ENCODE data around the gene SLC2A11. TPM values are rescaled to one million over a fixed set of nuclear protein-coding genes. Genes with fewer than 3 reads are reported as not detected.

The SLC2A11 gene
- polyA plus RNA-seq (45.7 and 48.6 TPM in 2 replicates), polyA minus RNA-seq (45.5 and 51.1 TPM in 2 replicates)

GRCh38 chr22:23857606-23858483 is at the start of gene SLC2A11:
Gene SLC2A11, plus strand, starts transcription at chr22:23857875. Its CDS starts 125 bp downstream, at chr22:23858000.
- Histone ChIP-seq H3K4me3 (ENCODE audit: low read length) (peak within 1 kb of the TSS; percentile 83), H3K4me2 (ENCODE audit: low read length) (peak within 1 kb of the TSS; percentile 84), H3K79me2 (replicated peaks; ENCODE audit: insufficient read depth, low read length) (peaks cover 2% of the 10 kb centered on the region), H3K9ac (ENCODE audit: low read length) (peak within 1 kb of the TSS; percentile 97), H3K27ac (ENCODE audit: low read length) (peak within 1 kb of the TSS; percentile 99), H3K9me2 (ENCODE audit: insufficient read depth, low read length) (no peaks in the 10 kb centered on the region), H3K36me3 (ENCODE audit: insufficient read depth, low read length) (no peaks in the 10 kb centered on the region), H3F3A (ENCODE audit: insufficient read depth, low read length, poor library complexity, severe bottlenecking) (no peaks in the 10 kb centered on the region), H2AFZ (ENCODE audit: low read depth, low read length) (peak within 1 kb of the TSS; percentile 89), H4K20me1 (ENCODE audit: insufficient read depth) (no peaks in the 10 kb centered on the region), H3K27me3 (ENCODE audit: insufficient read depth, low read depth, low read length) (no peaks in the 10 kb centered on the region), H3K9me3 (ENCODE audit: low read length) (no peaks in the 10 kb centered on the region)
- TF ChIP-seq MXI1 (conservative IDR thresholded peaks at IDR 0.05; ENCODE audit: poor library complexity, severe bottlenecking) (peak; percentile 69), SMC3 (conservative IDR thresholded peaks at IDR 0.05; ENCODE audit: poor library complexity) (no peak), TAF1 (IDR thresholded peaks at IDR 0.05; ENCODE audit: low read depth) (peak; percentile 86), EP300 (conservative IDR thresholded peaks at IDR 0.05; ENCODE audit: poor library complexity, severe bottlenecking) (peak; percentile 44), POLR2AphosphoS5 (IDR thresholded peaks at IDR 0.05) (peak; percentile 97), RAD21 (conservative IDR thresholded peaks at IDR 0.05) (peak; percentile 39), REST (IDR thresholded peaks at IDR 0.05; ENCODE audit: borderline replicate concordance) (peak; percentile 70), EZH2 (IDR thresholded peaks at IDR 0.05; ENCODE audit: borderline replicate concordance, insufficient read depth, low read length, poor library complexity, severe bottlenecking) (no peak), CTCF (IDR thresholded peaks at IDR 0.05; ENCODE audit: poor library complexity, severe bottlenecking) (peak; percentile 62)

- Histone ChIP-seq H3K9me2 (ENCODE audit: insufficient read depth, low read length) (no peaks in the 10 kb centered on the region), H3K27ac (ENCODE audit: low read length) (no peak overlapping the region), H3F3A (ENCODE audit: insufficient read depth, low read length, poor library complexity, severe bottlenecking) (no peaks in the 10 kb centered on the region), H3K9ac (ENCODE audit: low read length) (no peak overlapping the region), H3K4me2 (ENCODE audit: low read length) (no peak overlapping the region), H2AFZ (ENCODE audit: low read depth, low read length) (no peak overlapping the region), H3K36me3 (ENCODE audit: insufficient read depth, low read length) (peaks cover 13% of the 10 kb centered on the region), H3K4me3 (ENCODE audit: low read length) (no peak overlapping the region), H4K20me1 (ENCODE audit: insufficient read depth) (no peaks in the 10 kb centered on the region), H3K79me2 (replicated peaks; ENCODE audit: insufficient read depth, low read length) (no peaks in the 10 kb centered on the region), H3K27me3 (ENCODE audit: insufficient read depth, low read depth, low read length) (no peaks in the 10 kb centered on the region), H3K9me3 (ENCODE audit: low read length) (no peaks in the 10 kb centered on the region)
- no peak for TF ChIP-seq REST (IDR thresholded peaks at IDR 0.05; ENCODE audit: borderline replicate concordance)
- no peak for TF ChIP-seq EZH2 (IDR thresholded peaks at IDR 0.05; ENCODE audit: borderline replicate concordance, insufficient read depth, low read length, poor library complexity, severe bottlenecking)
- no peak for TF ChIP-seq SMC3 (conservative IDR thresholded peaks at IDR 0.05; ENCODE audit: poor library complexity)
- no peak for TF ChIP-seq RAD21 (conservative IDR thresholded peaks at IDR 0.05)
- no peak for TF ChIP-seq CTCF (IDR thresholded peaks at IDR 0.05; ENCODE audit: poor library complexity, severe bottlenecking)
- TF ChIP-seq POLR2AphosphoS5 (IDR thresholded peaks at IDR 0.05): no peak
- TF ChIP-seq EP300 (conservative IDR thresholded peaks at IDR 0.05; ENCODE audit: poor library complexity, severe bottlenecking): no peak
- TF ChIP-seq MXI1 (conservative IDR thresholded peaks at IDR 0.05; ENCODE audit: poor library complexity, severe bottlenecking): no peak
- TF ChIP-seq TAF1 (IDR thresholded peaks at IDR 0.05; ENCODE audit: low read depth): no peak
These were observed 45.3 kb upstream of the SLC2A11 start for GRCh38 chr22:23812378-23812777.
